ENCODE results near the gene KIF13A. TPM values are rescaled to one million over a fixed set of nuclear protein-coding genes. Genes with fewer than 3 reads are reported as not detected.
"Not testable (repeated sequence)": the region's sequence is repeated elsewhere in the genome, so short reads cannot be mapped to it uniquely, and the experiment has no call there.

KIF13A gene
- total RNA-seq, 1 donor from 2014 or later: 16.7 TPM

DNA sequence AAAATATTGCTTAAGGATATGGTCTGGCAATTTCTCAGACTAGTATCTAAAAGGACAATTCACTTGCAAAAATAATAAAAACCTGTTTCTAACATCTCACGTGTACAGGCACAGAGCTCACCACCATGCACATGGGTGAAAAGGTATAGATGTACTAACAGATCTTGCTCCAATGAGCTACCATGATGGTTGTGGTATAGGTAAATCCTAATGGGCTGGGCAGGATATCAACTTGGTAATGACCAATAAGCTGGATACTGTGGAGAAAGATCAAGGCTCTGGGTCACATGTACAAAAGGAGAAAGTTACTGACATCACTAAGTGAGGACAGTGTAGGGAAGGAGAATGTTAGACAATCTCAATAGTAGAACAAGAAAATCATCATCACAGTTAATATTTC lies 169.7 kb downstream of the KIF13A start:
- ATAC-seq: peak; percentile 14
- no peak for DNase-seq (ENCODE audit: low spot score)

- DNase-seq (ENCODE audit: low spot score): no peak
- ATAC-seq: peak; percentile 49
Observed at GRCh38 chr6:17816921-17817611, 170.4 kb downstream of the KIF13A start.

DNA sequence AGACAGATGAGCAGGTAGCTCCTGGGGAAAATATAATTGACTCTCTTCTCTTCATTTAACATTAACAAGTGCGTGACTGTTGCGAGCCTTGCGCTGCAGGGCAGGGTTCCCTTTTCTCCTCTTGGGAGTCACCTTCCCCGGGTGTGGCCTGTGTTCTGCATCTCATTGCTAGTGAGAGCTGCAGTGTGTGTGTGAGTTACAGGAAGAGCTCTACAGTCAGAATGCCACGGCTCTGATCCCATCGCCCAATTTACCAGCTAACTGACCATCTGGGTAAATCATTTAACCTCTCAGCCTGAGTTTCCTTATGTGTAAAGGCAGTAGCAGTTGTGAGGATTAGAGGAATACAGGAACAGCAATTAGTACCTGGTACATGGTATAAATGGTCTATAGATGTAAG lies 173.9 kb downstream of the KIF13A start:
- no peak for ATAC-seq

DNA sequence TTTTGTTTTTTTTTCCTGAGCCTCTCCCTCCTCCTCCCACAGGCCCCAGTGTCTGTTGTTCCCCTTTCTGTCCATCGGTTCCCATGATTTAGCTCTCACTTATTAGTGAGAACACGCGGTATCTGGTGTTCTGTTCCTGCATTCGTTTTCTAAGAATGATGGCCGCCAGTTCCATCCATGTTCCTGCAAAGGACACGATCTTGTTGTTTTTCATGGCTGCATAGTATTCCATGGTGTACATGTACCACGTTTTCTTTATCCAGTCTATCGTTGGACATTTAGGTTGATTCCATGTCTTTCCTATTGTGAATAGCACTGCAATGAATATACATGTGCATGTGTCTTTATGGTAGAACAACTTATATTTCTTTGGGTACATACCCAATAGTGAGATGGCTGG lies 175.1 kb downstream of the KIF13A start:
- ATAC-seq (no peak), DNase-seq (ENCODE audit: low spot score) (no peak)

More for the DNA sequence above, 173.9 kb downstream of the KIF13A start:
- DNase-seq (ENCODE audit: low spot score): no peak

DNA sequence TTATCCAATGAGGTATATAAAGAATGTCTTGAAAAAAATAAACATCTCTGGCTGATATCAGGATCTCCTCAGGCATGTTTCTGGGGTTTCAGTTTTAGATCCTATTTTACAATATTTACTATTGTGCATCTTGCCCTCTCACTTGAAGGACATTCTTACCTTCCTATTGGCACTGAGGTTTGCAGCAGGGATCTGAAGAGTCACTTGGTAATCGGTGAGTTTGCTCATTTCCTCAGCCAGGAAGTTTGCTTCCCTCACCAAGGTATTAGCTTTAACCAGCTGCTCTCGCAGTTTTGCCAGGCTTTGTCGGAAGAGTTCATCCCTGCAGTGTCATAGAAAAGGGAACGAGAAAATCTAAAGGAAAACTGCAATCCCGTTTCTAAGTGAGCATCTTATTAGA lies 178.8 kb downstream of the KIF13A start:
- DNase-seq (ENCODE audit: low spot score): no peak
- no peak for ATAC-seq

- not testable (repeated sequence) for DNase-seq (ENCODE audit: low spot score); ATAC-seq
Observed at GRCh38 chr6:17807431-17807830, 180.0 kb downstream of the KIF13A start.

- ATAC-seq: no peak
- no peak for DNase-seq (ENCODE audit: low spot score)
Observed at GRCh38 chr6:17803409-17803808, 184.0 kb downstream of the KIF13A start.

DNA sequence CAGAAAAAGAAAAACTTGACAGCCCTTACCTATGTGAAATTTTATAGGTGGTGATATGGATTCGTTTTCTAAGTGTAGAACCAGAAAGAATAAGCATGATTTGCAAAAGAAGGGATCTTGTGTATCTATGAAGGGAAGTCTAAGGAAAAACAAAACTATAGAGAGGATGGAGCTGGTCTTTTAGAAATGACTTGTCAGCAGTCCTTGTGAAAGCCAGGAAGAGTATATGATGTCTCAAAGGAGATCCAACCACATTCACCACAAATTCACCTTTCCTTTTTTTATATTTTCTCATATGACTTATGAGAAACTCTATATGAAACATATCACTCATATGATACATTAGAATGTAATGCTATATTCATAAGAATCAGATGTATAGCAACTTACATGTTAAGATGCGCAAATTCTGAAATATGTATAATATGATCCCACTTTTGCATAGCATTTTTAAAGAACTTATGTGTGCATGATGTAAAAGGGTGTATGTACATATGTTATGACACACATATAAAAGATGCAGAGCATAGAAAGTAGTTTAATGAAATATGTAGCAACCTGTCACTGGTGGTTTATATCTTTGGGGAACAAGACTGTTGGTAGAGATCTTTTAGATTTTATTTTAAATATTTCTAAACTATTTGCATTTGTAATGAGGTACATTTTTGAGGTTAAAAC lies 188.8 kb downstream of the KIF13A start:
- no peak for DNase-seq (ENCODE audit: low spot score)
- no peak for ATAC-seq

DNA sequence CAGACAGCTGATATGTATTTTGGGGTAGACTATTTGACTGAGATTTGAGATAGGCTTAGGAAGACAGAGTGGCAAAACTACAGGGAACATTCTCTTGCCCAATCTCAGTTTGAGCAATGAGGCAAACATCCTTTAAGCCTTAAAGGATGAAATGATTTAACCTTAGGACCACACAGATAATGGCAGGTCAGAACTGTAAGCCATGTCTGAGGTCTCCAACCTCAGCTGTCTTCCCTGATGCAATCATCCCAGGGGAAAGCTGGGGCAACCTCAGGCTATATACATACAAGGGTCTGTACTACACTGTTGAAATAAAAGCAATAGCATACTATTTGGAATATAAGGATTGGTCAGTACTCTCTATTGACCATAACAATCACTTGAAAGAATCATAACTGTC lies 196.9 kb downstream of the KIF13A start:
- DNase-seq (ENCODE audit: low spot score): no peak

DNA sequence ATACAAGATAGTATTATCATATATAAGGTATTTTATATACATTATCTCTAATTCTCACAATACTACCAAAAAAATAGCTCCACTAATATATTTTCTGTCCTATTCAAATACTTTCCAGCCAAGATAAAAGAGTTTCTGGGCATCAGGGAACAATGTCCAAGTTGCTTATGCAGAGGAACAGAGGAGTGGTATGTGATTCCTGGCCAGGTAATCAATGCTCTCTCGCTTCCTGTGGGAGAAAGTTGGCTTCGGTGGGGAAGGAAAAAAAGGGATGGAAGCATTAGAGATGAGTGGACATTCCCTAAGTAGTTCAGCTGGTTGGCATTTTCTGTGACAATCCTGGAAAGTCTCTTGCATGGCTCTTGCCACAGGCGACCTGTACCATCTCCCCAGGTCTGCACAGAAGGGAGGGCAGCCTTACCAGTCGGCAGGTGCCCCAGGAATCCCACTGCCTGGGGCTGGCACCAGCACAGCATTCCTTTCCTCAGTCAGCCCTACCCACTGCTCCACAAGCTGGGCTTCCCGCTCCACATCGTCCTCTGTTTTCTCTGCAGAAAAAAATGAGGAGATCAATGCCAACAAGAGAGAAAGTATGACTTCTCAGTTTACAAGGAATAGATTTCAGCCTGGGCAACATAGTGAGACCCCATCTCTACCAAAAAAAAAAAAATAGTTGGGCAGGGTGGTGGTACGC lies 202.2 kb downstream of the KIF13A start:
- ATAC-seq (no peak), DNase-seq (ENCODE audit: low spot score) (no peak)

More for the DNA sequence above, 196.9 kb downstream of the KIF13A start:
- no peak for ATAC-seq

DNA sequence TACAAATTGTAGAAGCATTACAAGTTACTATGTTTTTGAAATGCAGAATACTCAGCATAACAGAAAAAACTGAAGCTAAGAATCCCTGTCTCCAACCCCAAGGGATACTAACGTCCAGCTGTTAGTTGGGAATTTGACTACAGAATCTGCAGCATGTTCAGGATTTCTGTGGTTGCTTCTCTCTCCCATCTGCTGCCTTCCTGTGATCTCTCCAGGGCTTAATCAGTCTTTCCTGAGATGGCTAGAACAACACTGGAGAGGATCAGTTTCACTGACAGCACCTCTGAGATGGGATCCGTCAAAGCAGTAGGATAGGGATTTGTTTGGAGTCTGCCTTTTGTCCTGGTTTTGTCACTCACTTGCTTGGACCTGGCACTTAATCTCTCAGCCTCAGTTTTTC lies 207.4 kb downstream of the KIF13A start:
- DNase-seq (ENCODE audit: low spot score) (no peak), ATAC-seq (no peak)

GRCh38 chr6:17771609-17772008 lies 215.8 kb downstream of the KIF13A start:
- ATAC-seq: no peak
- no peak for DNase-seq (ENCODE audit: low spot score)

DNA sequence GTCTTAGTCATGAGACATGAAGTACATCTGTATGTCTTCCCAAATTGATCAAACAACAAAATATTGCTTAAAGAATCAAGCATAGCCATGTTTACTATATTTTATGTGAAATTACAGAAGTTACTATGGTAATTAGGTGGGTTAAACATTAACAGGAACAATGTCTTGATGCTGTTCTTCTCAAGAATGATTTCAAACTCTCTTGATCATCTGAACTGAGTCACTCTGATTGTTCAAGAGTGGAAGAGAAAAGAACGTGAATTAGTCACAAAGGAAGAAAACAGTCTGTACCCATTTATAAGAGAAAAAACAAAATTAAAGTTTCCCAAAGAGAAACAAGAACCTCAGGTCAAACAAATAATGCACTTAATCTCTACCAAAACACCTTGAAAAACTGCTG lies 218.6 kb downstream of the KIF13A start:
- no peak for DNase-seq (ENCODE audit: low spot score)
- ATAC-seq: no peak

- DNase-seq (ENCODE audit: low spot score): no peak
- peak; percentile 64 for ATAC-seq
Observed at GRCh38 chr6:17768388-17768787, 219.0 kb downstream of the KIF13A start.

DNA sequence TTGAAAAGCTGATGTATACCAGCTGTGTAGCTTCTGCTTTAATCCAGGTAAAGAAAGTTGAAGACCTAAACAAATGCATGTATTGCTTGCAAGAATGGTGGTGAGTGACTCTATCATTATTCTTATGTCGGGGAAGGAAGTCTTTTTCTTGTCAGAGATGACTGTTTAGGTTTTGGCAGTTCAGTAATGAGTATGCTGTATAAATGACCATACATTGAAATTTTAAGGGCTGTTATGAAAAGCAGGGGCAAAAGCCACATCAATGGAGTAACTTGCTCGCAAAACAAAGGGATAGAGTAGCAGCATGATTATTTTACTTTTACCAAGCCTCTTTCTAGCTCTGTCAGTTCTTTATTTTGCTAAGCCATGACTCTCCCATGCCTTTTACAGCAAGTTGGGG lies 224.8 kb downstream of the KIF13A start:
- no peak for ATAC-seq
- DNase-seq (ENCODE audit: low spot score): no peak

DNA sequence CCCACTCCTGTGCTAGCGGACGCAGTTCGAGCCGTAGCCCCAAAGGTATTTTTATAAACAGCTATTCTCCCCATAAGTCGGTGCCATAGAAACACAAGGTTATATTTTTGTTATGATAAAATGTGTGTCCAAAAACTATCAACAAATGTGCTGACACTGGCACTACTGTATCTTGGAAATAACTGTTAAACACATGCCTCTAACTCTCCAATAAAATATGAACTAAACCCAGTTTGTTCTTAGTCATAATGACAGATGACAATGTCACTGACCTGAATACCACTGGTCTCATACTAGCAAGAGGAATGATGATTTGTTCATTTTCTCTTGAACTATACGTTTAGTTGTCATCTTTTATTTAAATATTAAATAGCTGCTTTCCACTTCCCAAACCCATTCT lies 229.3 kb downstream of the KIF13A start:
- DNase-seq (ENCODE audit: low spot score) (no peak), ATAC-seq (no peak)

DNA sequence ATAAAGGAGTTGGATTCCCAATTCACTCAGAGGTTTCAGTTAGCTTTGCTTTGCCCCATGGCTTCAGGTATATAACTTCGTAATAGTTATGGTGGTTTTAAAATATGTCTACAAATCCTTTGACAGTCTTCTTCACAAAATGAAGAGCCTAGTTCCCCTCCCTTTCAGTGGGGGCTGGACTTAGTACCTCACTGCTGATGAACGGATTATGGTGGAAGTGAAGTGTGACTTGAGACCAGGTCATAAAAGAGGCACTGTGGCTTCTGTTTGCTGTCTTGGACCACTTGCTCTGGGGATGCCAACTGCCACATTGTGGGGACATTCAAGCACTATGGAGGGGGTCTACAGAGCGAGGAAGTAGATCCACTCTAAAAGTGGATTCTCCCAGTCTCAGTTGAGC lies 233.2 kb downstream of the KIF13A start:
- ATAC-seq: no peak
- no peak for DNase-seq (ENCODE audit: low spot score)

GRCh38 chr6:17745324-17745723 lies 242.1 kb downstream of the KIF13A start:
- not testable (repeated sequence) for DNase-seq (ENCODE audit: low spot score); ATAC-seq

DNA sequence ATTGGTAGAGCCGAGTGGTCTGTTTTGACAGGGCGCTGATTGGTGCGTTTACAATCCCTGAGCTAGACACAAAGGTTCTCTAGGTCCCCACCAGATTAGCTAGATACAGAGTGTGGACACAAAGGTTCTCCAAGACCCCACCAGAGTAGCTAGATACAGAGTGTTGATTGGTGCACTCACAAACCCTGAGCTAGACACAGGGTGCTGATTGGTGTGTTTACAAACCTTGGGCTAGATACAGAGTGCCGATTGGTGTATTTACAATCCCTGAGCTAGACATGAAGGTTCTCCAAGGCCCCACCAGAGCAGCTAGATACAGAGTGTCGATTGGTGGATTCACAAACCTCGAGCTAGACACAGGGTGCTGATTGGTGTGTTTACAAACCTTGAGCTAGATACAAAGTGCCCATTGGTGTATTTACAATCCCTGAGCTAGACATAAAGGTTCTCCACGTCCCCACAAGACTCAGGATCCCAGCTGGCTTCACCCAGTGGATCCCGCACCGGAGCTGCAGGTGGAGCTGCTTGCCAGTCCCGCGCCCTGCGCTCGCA lies 242.6 kb downstream of the KIF13A start:
- not testable (repeated sequence) for ATAC-seq; DNase-seq (ENCODE audit: low spot score)

DNA sequence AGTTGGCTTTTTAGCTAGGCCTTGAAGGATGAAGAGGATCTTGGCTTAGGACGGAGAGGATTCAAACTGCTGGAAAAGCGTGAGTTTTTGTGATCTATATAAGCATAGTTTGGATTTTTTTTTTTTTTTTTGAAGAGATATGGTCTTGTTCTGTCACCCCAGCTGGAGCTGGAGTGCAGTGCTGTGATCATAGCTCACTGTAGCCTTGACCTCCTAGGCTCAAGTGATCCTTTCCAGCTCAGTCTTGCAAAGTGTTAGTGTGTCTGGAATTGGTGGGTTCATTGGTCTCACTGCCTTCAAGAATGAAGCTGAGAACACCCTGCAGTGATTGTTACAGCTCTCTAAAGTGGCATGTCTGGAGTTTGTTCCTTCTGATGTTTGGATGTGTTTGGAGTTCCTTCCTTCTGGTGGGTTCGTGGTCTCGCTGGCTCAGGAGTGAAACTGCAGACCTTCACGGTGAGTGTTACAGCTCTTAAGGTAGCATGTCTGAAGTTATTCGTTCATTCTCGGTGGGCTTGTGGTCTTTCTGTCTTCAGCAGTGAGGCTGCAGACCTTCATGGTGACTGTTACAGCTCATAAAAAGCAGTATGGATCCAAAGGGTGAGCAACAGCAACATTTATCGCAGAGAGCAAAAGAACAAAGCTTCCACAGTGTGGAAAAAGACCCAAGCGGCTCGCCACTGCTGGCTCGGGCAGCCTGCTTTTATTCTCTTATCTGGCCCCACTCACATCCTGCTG lies 243.2 kb downstream of the KIF13A start:
- ATAC-seq: no peak
- DNase-seq (ENCODE audit: low spot score): no peak

DNA sequence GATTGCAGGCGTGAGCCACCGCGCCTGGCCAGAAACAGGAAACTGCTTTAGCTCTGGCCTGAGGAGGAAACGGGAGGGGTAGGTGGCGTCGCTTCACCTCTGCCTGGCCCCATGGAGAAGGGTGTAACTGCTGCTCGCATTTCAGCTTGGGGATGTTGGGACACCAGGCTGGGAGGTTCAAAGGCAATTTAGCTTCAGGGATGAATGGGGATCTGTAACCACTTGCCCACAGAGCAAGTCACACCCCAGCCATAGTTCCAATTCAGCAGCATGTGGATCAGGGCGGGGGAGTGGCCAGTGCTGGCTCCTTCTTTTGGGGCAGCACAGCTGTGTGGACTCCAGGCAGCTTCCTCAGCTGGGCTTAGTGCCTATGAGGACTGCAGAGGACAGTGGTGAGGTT lies 245.9 kb downstream of the KIF13A start:
- ATAC-seq: no peak
- no peak for DNase-seq (ENCODE audit: low spot score)

Data from left lobe of liver (tissue), 2 donors.